HG02678 (cell line): Measurements from ENCODE around the gene NUTM2E.
"Not testable (repeated sequence)": the region's sequence is repeated elsewhere in the genome, so short reads cannot be mapped to it uniquely, and the experiment has no call there.

ENCODE experiments used
- ATAC-seq: cut with Tn5 transposase; IDR thresholded peaks from one replicate; pipeline ENCODE4 v1.9.1; 2021; ENCODE audit warnings: mild to moderate bottlenecking, moderate library complexity; ENCODE audit not compliant: unreplicated experiment

The NUTM2E gene, protein sequence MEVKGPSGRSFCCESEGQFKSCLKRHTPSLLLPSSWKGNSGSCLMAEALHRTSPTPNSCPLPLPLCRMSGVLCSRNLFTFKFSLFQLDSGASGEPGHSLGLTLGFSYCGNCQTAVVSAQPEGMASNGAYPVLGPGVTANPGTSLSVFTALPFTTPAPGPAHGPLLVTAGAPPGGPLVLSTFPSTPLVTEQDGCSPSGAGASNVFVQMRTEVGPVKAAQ (N-terminal part only)

GRCh38 chr10:79826496-79827215 is at the start of gene NUTM2E:
Gene NUTM2E (plus strand): TSS chr10:79826739. CDS start chr10:79841741, 15,002 bp downstream.
- ATAC-seq: peak; percentile 94

DNA sequence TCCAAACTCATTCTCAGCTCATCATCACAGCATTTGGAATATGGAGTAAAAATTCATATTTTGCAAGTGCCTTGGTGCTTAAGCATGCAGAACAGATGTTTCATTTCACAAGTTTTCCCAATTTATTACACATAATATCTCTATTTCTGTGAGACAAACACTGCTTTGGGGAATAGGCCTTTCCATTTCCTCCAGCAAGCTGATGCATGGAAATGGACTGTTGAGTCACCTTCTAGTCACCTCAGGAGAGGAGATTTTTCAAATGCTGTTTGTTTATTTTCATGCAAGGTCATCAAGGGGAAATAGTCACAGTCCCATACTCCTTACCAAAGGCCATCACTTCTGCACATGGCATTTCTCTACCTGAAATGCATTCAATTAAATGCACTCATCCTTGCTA is 48.5 kb upstream of the NUTM2E start:
- ATAC-seq: not testable (repeated sequence)

DNA sequence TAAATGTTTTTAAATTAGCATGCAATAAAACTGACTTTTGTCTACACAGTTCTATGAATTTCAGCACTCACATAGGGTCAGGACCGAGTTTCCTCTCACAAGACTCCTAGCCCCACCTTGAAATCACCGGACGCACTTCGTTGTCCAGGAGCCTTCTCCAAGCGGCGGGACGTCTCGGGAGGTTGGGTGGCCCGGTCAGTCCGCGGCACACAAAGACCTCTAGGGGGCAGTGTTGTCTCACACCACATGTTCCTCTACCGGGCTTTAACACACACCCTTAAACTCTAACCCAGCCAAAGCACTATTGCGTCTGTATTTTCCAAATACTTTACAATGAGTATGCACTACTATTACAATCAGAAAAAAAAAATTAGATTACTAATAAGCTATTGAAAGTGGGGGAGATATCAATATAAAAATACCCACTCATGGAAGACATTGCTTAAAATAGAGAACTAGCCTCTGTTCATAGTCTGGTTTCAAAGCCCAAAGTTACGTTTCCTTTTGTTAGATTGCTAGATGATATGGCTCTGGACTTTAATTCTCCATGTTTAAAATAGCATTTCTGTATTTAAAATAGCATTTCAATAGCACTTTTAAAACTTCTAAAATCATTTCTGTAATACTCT is 47.1 kb upstream of the NUTM2E start:
- ATAC-seq: peak; percentile 92

DNA sequence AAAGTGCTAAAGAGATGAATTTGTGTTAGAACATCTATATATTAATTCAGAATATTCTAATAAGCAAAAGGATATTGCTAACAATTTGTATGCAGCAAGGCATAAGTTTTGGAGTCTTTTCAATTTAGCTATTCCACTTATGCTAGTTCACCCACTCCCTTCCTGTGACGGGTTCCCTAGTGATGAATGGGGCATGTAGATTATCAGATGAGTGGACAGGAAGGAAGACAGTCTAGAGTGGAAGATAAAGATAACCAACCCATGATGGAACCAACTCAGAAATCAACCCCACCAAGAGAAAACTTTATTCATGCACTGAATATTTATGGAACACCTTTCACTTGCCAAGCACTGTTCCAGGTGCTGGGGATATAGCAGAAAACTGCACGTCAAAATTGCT is 46.5 kb upstream of the NUTM2E start:
- peak; percentile 8 for ATAC-seq

- not testable (repeated sequence) for ATAC-seq
Observed at GRCh38 chr10:79781584-79781983, 45.0 kb upstream of the NUTM2E start.

DNA sequence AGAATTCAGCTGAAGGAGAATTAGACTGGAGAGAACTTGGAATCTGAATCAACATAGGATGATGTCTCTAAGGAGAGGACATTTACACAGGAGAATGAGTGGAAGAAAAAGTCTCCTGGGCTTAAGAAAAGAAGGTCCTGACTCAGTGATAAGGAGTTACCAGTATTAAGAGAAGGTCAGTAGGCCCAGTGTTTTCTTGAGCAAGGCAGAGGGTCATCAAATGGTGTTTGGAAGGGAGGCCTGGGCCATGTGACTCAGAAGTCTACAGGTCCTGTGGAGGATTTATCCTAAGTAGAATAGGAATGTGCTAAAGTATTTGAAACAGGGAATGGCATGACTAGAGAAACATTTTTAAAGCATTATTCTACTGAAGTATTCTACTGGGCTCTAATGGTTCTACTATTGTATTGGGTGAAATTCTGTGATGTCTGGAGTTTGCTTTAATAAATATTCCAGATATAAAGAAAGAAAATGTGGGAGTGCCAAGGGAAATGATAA is 39.0 kb upstream of the NUTM2E start:
- ATAC-seq: not testable (repeated sequence)

GRCh38 chr10:79789351-79789750 is 37.2 kb upstream of the NUTM2E start:
- ATAC-seq: not testable (repeated sequence)

DNA sequence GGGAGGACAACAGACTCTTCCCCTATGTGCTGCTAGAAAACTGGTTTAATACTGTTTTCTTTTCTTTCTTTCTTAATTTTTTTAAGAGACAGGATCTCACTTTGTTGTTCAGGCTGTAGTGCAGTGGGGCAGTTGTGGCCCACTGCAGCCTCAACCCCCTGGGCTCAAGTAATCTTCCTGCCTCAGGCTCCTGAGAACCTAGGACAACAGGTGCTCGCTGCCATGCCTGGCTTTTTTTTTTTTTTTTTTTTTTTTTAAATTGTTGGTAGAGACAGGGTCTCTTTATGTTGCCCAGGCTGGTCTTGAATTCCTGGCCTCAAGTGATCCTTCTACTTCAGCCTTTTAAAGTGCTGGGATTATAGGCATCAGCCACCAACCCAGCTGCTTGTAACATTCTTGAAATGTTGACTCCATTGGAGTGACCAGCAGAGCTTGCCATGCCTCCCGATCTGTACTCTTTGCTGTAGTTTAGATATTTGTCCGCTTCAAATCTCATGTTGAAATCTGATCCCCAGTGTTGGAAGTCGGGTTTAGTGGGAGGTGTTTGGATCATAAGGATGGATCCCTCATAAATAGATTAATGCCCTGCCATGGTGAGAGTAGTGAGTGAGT is 34.5 kb upstream of the NUTM2E start:
- not testable (repeated sequence) for ATAC-seq

DNA sequence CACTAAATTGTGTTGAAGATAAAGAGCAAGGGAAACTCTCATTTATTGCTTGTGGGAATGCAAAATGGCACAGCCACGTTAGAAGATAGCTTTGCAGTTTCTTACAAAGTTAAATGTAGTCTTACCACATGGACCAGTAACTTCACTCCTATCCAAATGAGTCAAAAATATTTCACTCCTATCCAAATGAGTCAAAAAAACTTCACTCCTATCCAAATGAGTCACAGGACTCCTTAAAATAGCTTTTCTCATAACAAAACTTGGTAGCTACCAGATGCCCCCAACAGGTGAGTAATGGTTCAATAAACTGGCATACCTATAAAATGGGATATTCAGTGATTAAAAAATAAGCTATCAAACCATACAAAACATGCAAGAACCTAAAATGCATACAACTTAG is 27.2 kb upstream of the NUTM2E start:
- peak; percentile 69 for ATAC-seq

DNA sequence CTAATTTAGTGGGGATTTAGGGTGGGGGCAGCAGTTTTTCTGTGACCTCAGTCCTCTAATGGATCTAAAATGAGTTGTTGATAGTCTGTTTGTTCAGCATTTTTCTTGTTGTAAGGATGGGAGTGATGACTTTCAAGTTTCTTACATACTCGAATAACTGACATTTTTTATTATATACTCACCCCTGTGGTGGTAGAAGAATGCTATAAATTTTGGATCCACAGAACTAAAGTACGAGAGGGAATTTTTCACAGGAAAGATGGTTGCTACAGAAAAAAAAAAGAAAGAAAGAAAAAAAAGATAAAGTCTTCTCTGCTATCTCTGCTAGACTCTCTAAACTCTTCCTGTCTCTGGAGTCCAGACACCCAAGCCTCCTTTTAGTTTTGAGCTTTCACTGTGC is 20.7 kb upstream of the NUTM2E start:
- ATAC-seq: not testable (repeated sequence)

GRCh38 chr10:79811895-79812294 is 14.6 kb upstream of the NUTM2E start:
- ATAC-seq: not testable (repeated sequence)

DNA sequence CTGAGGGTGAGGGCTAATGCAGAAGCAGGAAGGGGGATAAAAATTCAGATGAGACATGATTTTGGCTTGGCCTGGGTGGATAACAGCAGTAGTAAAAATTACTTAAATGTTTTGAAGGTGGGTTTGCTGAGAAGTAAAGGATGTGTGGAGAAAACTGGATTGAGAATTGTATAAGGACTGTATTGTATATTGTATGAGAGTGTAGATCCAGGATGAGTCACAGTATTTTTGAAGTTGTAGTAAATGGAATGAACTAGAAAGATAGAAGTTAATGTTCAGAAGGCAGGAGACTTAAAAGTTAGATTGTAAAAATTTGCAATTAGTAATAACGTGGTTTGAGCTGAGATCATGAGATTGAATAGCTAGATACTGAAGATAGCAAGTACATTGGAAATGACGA is 10.2 kb upstream of the NUTM2E start:
- ATAC-seq: not testable (repeated sequence)

DNA sequence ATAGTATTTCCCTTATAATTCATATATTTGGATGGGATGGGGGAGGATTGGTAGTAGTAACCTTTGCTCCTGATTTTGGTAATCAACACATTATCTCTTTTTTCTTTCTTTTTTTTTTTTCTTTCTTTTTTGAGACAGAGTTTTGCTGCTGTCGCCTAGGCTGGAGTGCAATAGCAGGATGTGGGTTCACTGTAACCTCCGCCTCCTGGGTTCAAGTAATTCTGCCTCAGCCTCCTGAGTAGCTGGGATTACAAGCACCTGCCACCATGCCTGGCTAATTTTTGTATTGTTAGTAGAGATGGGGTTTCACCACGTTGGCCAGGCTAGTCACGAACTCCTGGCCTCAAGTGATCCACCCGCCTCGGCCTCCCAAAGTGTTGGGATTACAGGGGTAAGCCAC is 3.2 kb upstream of the NUTM2E start:
- ATAC-seq: not testable (repeated sequence)

DNA sequence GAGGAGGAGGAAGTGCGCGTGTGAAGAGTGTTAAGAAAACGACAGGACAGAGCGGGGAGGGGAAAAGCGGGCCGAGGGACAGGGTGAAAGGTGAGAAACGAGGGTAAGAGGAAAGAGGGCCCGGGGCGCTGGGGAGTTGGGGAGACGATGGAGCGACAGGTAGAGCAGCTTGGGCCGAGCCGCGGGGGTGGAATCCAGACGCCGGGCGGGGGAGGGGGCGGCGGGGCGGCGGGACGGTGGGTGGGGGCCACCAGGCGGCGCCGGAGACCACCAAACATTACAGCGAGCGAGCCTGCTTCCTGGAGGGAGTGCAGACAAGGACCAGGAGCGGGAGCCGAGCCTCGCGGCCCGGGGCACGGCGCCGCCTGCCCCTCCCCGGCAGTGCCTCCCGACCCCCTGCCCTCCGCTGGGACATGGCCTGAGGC is 940 bp upstream of the NUTM2E start:
- ATAC-seq: peak; percentile 6

DNA sequence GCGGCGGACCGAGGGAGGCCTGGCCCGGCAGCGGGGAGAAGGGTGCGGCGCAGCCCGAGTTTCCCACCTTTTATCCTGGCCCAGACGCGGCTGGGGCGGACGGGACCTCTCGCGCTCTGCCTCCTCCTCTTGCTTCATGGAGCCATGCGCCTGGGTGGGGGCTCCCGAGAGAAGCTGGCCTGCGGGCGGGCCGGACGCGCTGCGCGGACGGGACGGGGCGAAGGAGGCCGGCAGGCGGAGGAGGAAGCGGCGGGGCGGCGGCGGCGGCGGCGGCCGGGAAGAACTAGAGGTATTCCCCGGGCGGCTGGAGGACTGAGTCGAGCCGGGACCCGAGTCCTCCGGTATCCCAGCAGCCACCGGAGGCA is 426 bp upstream of the NUTM2E start:
- ATAC-seq: not testable (repeated sequence)

GRCh38 chr10:79833833-79834232 is 7.3 kb downstream of the NUTM2E start:
- ATAC-seq: not testable (repeated sequence)

DNA sequence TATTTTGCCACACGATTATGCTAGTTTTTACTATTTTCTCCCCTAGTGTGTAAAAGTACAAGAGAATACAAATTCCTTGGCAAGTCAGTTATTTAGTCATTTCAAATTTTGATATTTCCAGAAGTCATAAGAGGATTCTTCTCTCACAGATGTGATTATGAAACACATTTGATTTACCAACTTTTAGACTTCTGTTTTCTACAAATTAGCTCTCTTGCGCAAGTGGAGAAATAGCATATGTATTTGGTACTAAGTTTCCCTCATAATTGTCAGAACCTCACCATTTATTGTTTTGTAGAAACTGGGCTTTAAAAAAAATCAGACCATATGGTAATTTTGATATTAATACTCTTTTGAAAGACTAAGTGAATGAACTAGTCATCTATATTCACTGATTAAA is 9.4 kb downstream of the NUTM2E start:
- ATAC-seq: not testable (repeated sequence)

GRCh38 chr10:79836891-79837290 is 10.4 kb downstream of the NUTM2E start:
- not testable (repeated sequence) for ATAC-seq

DNA sequence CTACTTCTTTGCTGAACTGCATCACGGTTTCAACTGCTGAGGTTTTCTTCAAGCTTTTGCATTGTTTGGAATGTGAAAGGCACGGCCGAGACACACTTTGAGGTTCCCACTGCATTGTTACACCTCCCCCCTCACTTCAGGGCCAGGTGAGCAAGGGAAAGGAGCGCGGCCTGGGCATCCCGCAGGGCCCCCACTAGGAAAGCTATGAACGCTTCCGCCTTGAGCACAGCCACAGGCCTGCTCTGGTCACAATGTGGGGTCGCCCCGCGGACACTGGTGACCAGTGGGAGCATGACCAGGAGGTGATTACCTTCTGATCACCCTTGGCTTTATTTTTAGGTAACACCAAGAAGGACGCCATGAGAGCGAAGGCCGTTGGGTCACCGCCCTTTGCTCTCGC is 11.9 kb downstream of the NUTM2E start:
- not testable (repeated sequence) for ATAC-seq

DNA sequence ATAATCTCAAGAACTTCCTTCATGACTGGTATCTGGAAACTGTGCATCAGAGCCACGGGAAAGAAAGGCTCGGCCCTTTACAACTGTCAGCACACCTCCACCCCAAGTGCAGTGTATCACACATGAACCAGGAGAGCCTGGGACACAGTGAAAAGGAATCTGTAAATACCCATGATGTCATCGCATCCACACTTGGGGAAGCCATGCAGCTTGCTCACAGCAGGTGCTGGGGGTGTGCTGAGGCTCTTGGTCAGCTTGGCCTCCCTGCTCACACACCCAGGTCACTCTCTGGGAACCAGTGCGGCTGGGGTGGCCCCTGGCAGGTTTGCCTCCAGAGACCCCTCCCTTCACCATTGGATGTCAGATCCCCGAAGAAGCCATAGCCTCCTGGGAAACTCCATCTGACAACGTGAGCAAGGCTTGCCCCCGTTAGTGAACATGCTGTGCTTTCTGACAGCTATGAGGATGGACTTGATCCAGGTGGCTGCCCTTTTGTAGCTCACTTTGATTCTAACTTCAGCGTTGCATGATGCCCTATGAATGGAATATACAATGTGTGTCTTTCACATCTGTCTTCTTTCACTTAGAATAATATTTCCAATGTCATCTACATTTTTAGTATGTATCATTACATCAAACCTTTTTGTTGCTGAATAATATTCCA is 26.8 kb downstream of the NUTM2E start:
- not testable (repeated sequence) for ATAC-seq

DNA sequence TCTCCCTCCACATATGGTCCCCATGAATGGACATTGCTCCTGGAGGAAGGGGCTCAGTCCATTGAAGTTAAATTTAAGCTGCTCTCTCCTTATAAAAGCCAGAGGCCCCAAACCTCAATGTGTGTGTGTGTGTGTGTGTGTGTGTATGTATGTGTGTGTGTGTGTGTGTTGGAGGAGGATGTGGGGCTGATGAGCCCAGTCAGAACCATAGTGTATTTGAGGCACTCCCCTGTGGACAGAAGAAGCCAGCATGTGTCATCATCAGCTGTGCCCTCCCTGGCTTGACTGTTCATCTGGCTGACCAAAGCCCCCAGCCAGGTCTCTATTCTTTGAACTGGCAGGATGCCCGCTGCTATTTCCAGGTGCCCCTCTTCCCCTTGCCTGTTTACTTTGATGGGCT is 35.7 kb downstream of the NUTM2E start:
- ATAC-seq: not testable (repeated sequence)
